Uterus (tissue), 4 donors: ENCODE data around the gene GBE1. TPM values are rescaled to one million over a fixed set of nuclear protein-coding genes. Genes with fewer than 3 reads are reported as not detected.

Experiments
- DNase-seq, 2 donors: peaks; one replicate each; pipeline ENCODE4 v3.0.0-alpha.2; 2019 to 2020
- H3K27ac ChIP-seq, 2 donors: fragments of 200-600 bp; sonication (generic); 1 replicate in 1 of 2; 2 replicates in 1 of 2; pipeline ENCODE4 v1.5.1; 2016 to 2018
- H3K27me3 ChIP-seq, 2 donors: fragments of 200-600 bp; sonication (generic); one replicate each; pipeline ENCODE4 v1.5.1; 2018 to 2019; ENCODE audit warnings: control low read depth in 1 of 2
- H3K36me3 ChIP-seq, 2 donors: fragments of 200-600 bp; sonication (generic); one replicate each; pipeline ENCODE4 v1.5.1; 2019; ENCODE audit warnings: control low read depth in 1 of 2
- H3K4me1 ChIP-seq, 2 donors: fragments of 200-600 bp; sonication (generic); one replicate each; pipeline ENCODE4 v1.5.1; 2018 to 2019; ENCODE audit warnings: control low read depth in 1 of 2
- H3K4me3 ChIP-seq, 2 donors: fragments of 200-600 bp; sonication (generic); 1 replicate in 1 of 2; 2 replicates in 1 of 2; pipeline ENCODE4 v1.5.1; 2018 to 2019; ENCODE audit warnings: mild to moderate bottlenecking in 1 of 2
- H3K9me3 ChIP-seq, 2 donors: fragments of 200-600 bp; sonication (generic); one replicate each; pipeline ENCODE4 v1.5.1; 2019; ENCODE audit warnings: control low read depth in 1 of 2
- CTCF ChIP-seq, 4 experiments: fragments of 200-600 bp in 2 of 4; fragments of 450-650 bp in 2 of 4; sonication (generic) in 2 of 4; IDR thresholded peaks; one replicate each; pipeline ENCODE4 v1.5.1; 2016 to 2019; ENCODE audit warnings: antibody characterized with exemption in 4 of 4, mild to moderate bottlenecking in 2 of 4, moderate library complexity in 1 of 4
- POLR2A ChIP-seq, 2 donors: fragments of 450-650 bp; IDR thresholded peaks; one replicate each; pipeline ENCODE4 v1.6.1; 2016; ENCODE audit warnings: antibody characterized with exemption in 2 of 2, mild to moderate bottlenecking in 1 of 2, moderate library complexity in 1 of 2
- intact Hi-C: fragments of 100-400 bp; cut with DNase I; formaldehyde crosslinking; loops from one replicate; pipeline ENCODE4 v1.15.1; 2023; ENCODE audit warnings: low total_unique reads
- total RNA-seq, 4 donors: library from RNA; depleted of rRNA in 3 of 4; stranded (reverse); fragments of >200 nt in 3 of 4; gene quantifications; one replicate each; pipeline versions ENCODE4 v1.1.0 to v1.2.4, GENCODE V29; 2014 to 2023
- donor health status: DM: yes; HTN: yes; CAD: no.

GBE1 gene
- total RNA-seq, 4 donors from 2014 or later = 9.2 to 33.8 (median 24.9) TPM

GRCh38 chr3:81660036-81660435, 101.4 kb downstream of the GBE1 start:
- intact Hi-C loops = no loop called here
- Histone ChIP-seq H3K4me1 (no peaks in the 10 kb centered on the region), H3K27ac (no peak overlapping the region), H3K36me3 (no peaks in the 10 kb centered on the region), H3K4me3 (no peak overlapping the region), H3K27me3 (no peaks in the 10 kb centered on the region), H3K9me3 (no peaks in the 10 kb centered on the region)
- no peak for DNase-seq
- TF ChIP-seq POLR2A (IDR thresholded peaks at IDR 0.05) = no peak
- TF ChIP-seq CTCF (IDR thresholded peaks at IDR 0.05) = no peak

- no peak for TF ChIP-seq CTCF (IDR thresholded peaks at IDR 0.05)
- no peak for TF ChIP-seq POLR2A (IDR thresholded peaks at IDR 0.05)
- Histone ChIP-seq H3K27ac (no peak overlapping the region), H3K9me3 (no peaks in the 10 kb centered on the region), H3K4me3 (no peak overlapping the region), H3K36me3 (no peaks in the 10 kb centered on the region), H3K4me1 (no peaks in the 10 kb centered on the region), H3K27me3 (no peaks in the 10 kb centered on the region)
- intact Hi-C loops = no loop called here
- no peak for DNase-seq
Measured at GRCh38 chr3:81658322-81658997, 103.0 kb downstream of the GBE1 start.

GRCh38 chr3:81651139-81651538, 110.3 kb downstream of the GBE1 start:
- DNase-seq = no peak
- H3K9me3 ChIP-seq = no peaks in the 10 kb centered on the region
- TF ChIP-seq CTCF (IDR thresholded peaks at IDR 0.05) (no peak), POLR2A (IDR thresholded peaks at IDR 0.05) (no peak)
- H3K27ac ChIP-seq = no peak overlapping the region
- no peaks in the 10 kb centered on the region for H3K4me1 ChIP-seq
- no peaks in the 10 kb centered on the region for H3K36me3 ChIP-seq
- H3K27me3 ChIP-seq = no peaks in the 10 kb centered on the region
- H3K4me3 ChIP-seq = no peak overlapping the region
- intact Hi-C loops = no loop called here

GRCh38 chr3:81650187-81650586, 111.3 kb downstream of the GBE1 start:
- Histone ChIP-seq H3K9me3 (no peaks in the 10 kb centered on the region), H3K36me3 (no peaks in the 10 kb centered on the region), H3K4me3 (no peak overlapping the region), H3K27me3 (no peaks in the 10 kb centered on the region), H3K27ac (no peak overlapping the region), H3K4me1 (no peaks in the 10 kb centered on the region)
- no peak for DNase-seq
- intact Hi-C loops = no loop called here
- TF ChIP-seq POLR2A (IDR thresholded peaks at IDR 0.05) (no peak), CTCF (IDR thresholded peaks at IDR 0.05) (no peak)

- Histone ChIP-seq H3K36me3 (no peaks in the 10 kb centered on the region), H3K4me1 (no peaks in the 10 kb centered on the region), H3K27ac (no peak overlapping the region), H3K4me3 (no peak overlapping the region), H3K9me3 (no peaks in the 10 kb centered on the region), H3K27me3 (no peaks in the 10 kb centered on the region)
- intact Hi-C loops = no loop called here
- DNase-seq = no peak
- TF ChIP-seq CTCF (IDR thresholded peaks at IDR 0.05) (no peak), POLR2A (IDR thresholded peaks at IDR 0.05) (no peak)
Measured at GRCh38 chr3:81645248-81645647, 116.2 kb downstream of the GBE1 start.
